ENCODE measurements around the gene PTPRD.

The PTPRD gene

GRCh38 chr9:10272830-10273229 lies 340.0 kb downstream of the PTPRD start:
- no peaks in the 10 kb centered on the region for H3K9me3 ChIP-seq (ENCODE audit: control insufficient read depth, insufficient read depth, low read length)
- no peak overlapping the region for H3K9ac ChIP-seq (ENCODE audit: low read depth, low read length)
- no peaks in the 10 kb centered on the region for H3K36me3 ChIP-seq (ENCODE audit: insufficient read depth, low read length)
- peaks cover 5% of the 10 kb centered on the region; the same call in 1 of the 2 replicates for H3K4me1 ChIP-seq (ENCODE audit: insufficient read depth, low read length)

GRCh38 chr9:10268531-10269485 lies 344.0 kb downstream of the PTPRD start:
- H3K36me3 ChIP-seq (ENCODE audit: insufficient read depth, low read length): no peaks in the 10 kb centered on the region
- no peaks in the 10 kb centered on the region for H3K4me1 ChIP-seq (ENCODE audit: insufficient read depth, low read length)
- H3K9me3 ChIP-seq (ENCODE audit: control insufficient read depth, insufficient read depth, low read length): 0 out of 2 replicates have a peak, but pooled peaks cover 3% of the 10 kb centered on the region
- H3K9ac ChIP-seq (ENCODE audit: low read depth, low read length): no peak overlapping the region

GRCh38 chr9:10265153-10265631 lies 347.6 kb downstream of the PTPRD start:
- H3K36me3 ChIP-seq (ENCODE audit: insufficient read depth, low read length): no peaks in the 10 kb centered on the region
- no peak overlapping the region for H3K9ac ChIP-seq (ENCODE audit: low read depth, low read length)
- peaks cover 14% of the 10 kb centered on the region; the same call in 1 of the 2 replicates for H3K9me3 ChIP-seq (ENCODE audit: control insufficient read depth, insufficient read depth, low read length)
- H3K4me1 ChIP-seq (ENCODE audit: insufficient read depth, low read length): no peaks in the 10 kb centered on the region

- no peak overlapping the region for H3K9ac ChIP-seq (ENCODE audit: low read depth, low read length)
- H3K36me3 ChIP-seq (ENCODE audit: insufficient read depth, low read length): no peaks in the 10 kb centered on the region
- no peaks in the 10 kb centered on the region for H3K4me1 ChIP-seq (ENCODE audit: insufficient read depth, low read length)
- H3K9me3 ChIP-seq (ENCODE audit: control insufficient read depth, insufficient read depth, low read length): peaks cover 14% of the 10 kb centered on the region; the same call in 1 of the 2 replicates
Measured at GRCh38 chr9:10260501-10260900, 352.3 kb downstream of the PTPRD start.

GRCh38 chr9:10259668-10260067 lies 353.1 kb downstream of the PTPRD start:
- H3K36me3 ChIP-seq (ENCODE audit: insufficient read depth, low read length): no peaks in the 10 kb centered on the region
- H3K9me3 ChIP-seq (ENCODE audit: control insufficient read depth, insufficient read depth, low read length): peaks cover 14% of the 10 kb centered on the region; the same call in 1 of the 2 replicates
- no peaks in the 10 kb centered on the region for H3K4me1 ChIP-seq (ENCODE audit: insufficient read depth, low read length)
- no peak overlapping the region for H3K9ac ChIP-seq (ENCODE audit: low read depth, low read length)

GRCh38 chr9:10255758-10256157 lies 357.0 kb downstream of the PTPRD start:
- no peaks in the 10 kb centered on the region for H3K4me1 ChIP-seq (ENCODE audit: insufficient read depth, low read length)
- H3K9me3 ChIP-seq (ENCODE audit: control insufficient read depth, insufficient read depth, low read length): no peaks in the 10 kb centered on the region
- no peak overlapping the region for H3K9ac ChIP-seq (ENCODE audit: low read depth, low read length)
- no peaks in the 10 kb centered on the region for H3K36me3 ChIP-seq (ENCODE audit: insufficient read depth, low read length)

GRCh38 chr9:10254338-10254737 lies 358.5 kb downstream of the PTPRD start:
- Histone ChIP-seq H3K4me1 (ENCODE audit: insufficient read depth, low read length) (no peaks in the 10 kb centered on the region), H3K9ac (ENCODE audit: low read depth, low read length) (no peak overlapping the region), H3K9me3 (ENCODE audit: control insufficient read depth, insufficient read depth, low read length) (no peaks in the 10 kb centered on the region), H3K36me3 (ENCODE audit: insufficient read depth, low read length) (no peaks in the 10 kb centered on the region)

- Histone ChIP-seq H3K36me3 (ENCODE audit: insufficient read depth, low read length) (no peaks in the 10 kb centered on the region), H3K4me1 (ENCODE audit: insufficient read depth, low read length) (no peaks in the 10 kb centered on the region)
Measured at GRCh38 chr9:10253341-10253740, 359.5 kb downstream of the PTPRD start.

GRCh38 chr9:10252174-10252573 lies 360.6 kb downstream of the PTPRD start:
- no peaks in the 10 kb centered on the region for H3K36me3 ChIP-seq (ENCODE audit: insufficient read depth, low read length)
- no peak overlapping the region for H3K9ac ChIP-seq (ENCODE audit: low read depth, low read length)
- no peaks in the 10 kb centered on the region for H3K9me3 ChIP-seq (ENCODE audit: control insufficient read depth, insufficient read depth, low read length)
- H3K4me1 ChIP-seq (ENCODE audit: insufficient read depth, low read length): no peaks in the 10 kb centered on the region

More at GRCh38 chr9:10253341-10253740, 359.5 kb downstream of the PTPRD start:
- no peak overlapping the region for H3K9ac ChIP-seq (ENCODE audit: low read depth, low read length)
- H3K9me3 ChIP-seq (ENCODE audit: control insufficient read depth, insufficient read depth, low read length): no peaks in the 10 kb centered on the region

- no peaks in the 10 kb centered on the region for H3K4me1 ChIP-seq (ENCODE audit: insufficient read depth, low read length)
- H3K36me3 ChIP-seq (ENCODE audit: insufficient read depth, low read length): no peaks in the 10 kb centered on the region
- no peaks in the 10 kb centered on the region for H3K9me3 ChIP-seq (ENCODE audit: control insufficient read depth, insufficient read depth, low read length)
- no peak overlapping the region for H3K9ac ChIP-seq (ENCODE audit: low read depth, low read length)
Measured at GRCh38 chr9:10251490-10251889, 361.3 kb downstream of the PTPRD start.

GRCh38 chr9:10250219-10250618 lies 362.6 kb downstream of the PTPRD start:
- no peaks in the 10 kb centered on the region for H3K9me3 ChIP-seq (ENCODE audit: control insufficient read depth, insufficient read depth, low read length)
- H3K9ac ChIP-seq (ENCODE audit: low read depth, low read length): no peak overlapping the region
- H3K36me3 ChIP-seq (ENCODE audit: insufficient read depth, low read length): no peaks in the 10 kb centered on the region
- no peaks in the 10 kb centered on the region for H3K4me1 ChIP-seq (ENCODE audit: insufficient read depth, low read length)

GRCh38 chr9:10248890-10249289 lies 363.9 kb downstream of the PTPRD start:
- Histone ChIP-seq H3K9ac (ENCODE audit: low read depth, low read length) (no peak overlapping the region), H3K4me1 (ENCODE audit: insufficient read depth, low read length) (no peaks in the 10 kb centered on the region), H3K9me3 (ENCODE audit: control insufficient read depth, insufficient read depth, low read length) (no peaks in the 10 kb centered on the region), H3K36me3 (ENCODE audit: insufficient read depth, low read length) (no peaks in the 10 kb centered on the region)

- no peaks in the 10 kb centered on the region for H3K36me3 ChIP-seq (ENCODE audit: insufficient read depth, low read length)
- no peaks in the 10 kb centered on the region for H3K9me3 ChIP-seq (ENCODE audit: control insufficient read depth, insufficient read depth, low read length)
- H3K9ac ChIP-seq (ENCODE audit: low read depth, low read length): no peak overlapping the region
- no peaks in the 10 kb centered on the region for H3K4me1 ChIP-seq (ENCODE audit: insufficient read depth, low read length)
Measured at GRCh38 chr9:10242255-10242654, 370.5 kb downstream of the PTPRD start.

GRCh38 chr9:10238087-10238486 lies 374.7 kb downstream of the PTPRD start:
- Histone ChIP-seq H3K9ac (ENCODE audit: low read depth, low read length) (no peak overlapping the region), H3K36me3 (ENCODE audit: insufficient read depth, low read length) (no peaks in the 10 kb centered on the region), H3K4me1 (ENCODE audit: insufficient read depth, low read length) (no peaks in the 10 kb centered on the region), H3K9me3 (ENCODE audit: control insufficient read depth, insufficient read depth, low read length) (no peaks in the 10 kb centered on the region)

GRCh38 chr9:10237584-10237983 lies 375.2 kb downstream of the PTPRD start:
- Histone ChIP-seq H3K9me3 (ENCODE audit: control insufficient read depth, insufficient read depth, low read length) (no peaks in the 10 kb centered on the region), H3K9ac (ENCODE audit: low read depth, low read length) (no peak overlapping the region), H3K36me3 (ENCODE audit: insufficient read depth, low read length) (no peaks in the 10 kb centered on the region), H3K4me1 (ENCODE audit: insufficient read depth, low read length) (peaks cover 4% of the 10 kb centered on the region; the same call in 1 of the 2 replicates)
